IPS-18a (cell line): ENCODE data around the gene CDH13.

Source experiments
- H3K27ac ChIP-seq: one replicate; pipeline ENCODE4 v1.5.1; 2013; ENCODE audit warnings: low read length
- H3K27me3 ChIP-seq: one replicate; pipeline ENCODE4 v1.6.1; 2013; ENCODE audit warnings: mild to moderate bottlenecking, low read length; ENCODE audit not compliant: control insufficient read depth, insufficient read depth
- H3K36me3 ChIP-seq: one replicate; pipeline ENCODE4 v1.6.1; 2013; ENCODE audit warnings: low read depth, low read length; ENCODE audit not compliant: control insufficient read depth
- H3K4me1 ChIP-seq: one replicate; pipeline ENCODE4 v1.6.1; 2013; ENCODE audit warnings: low read depth, low read length; ENCODE audit not compliant: control insufficient read depth
- H3K4me3 ChIP-seq: one replicate; pipeline ENCODE4 v1.5.1; 2013; ENCODE audit warnings: low read length
- H3K9ac ChIP-seq: one replicate; pipeline ENCODE4 v1.6.1; 2013; ENCODE audit warnings: mild to moderate bottlenecking, low read length, moderate library complexity
- H3K9me3 ChIP-seq: one replicate; pipeline ENCODE4 v1.6.1; 2013; ENCODE audit warnings: low read depth, low read length; ENCODE audit not compliant: control insufficient read depth

The CDH13 gene

DNA sequence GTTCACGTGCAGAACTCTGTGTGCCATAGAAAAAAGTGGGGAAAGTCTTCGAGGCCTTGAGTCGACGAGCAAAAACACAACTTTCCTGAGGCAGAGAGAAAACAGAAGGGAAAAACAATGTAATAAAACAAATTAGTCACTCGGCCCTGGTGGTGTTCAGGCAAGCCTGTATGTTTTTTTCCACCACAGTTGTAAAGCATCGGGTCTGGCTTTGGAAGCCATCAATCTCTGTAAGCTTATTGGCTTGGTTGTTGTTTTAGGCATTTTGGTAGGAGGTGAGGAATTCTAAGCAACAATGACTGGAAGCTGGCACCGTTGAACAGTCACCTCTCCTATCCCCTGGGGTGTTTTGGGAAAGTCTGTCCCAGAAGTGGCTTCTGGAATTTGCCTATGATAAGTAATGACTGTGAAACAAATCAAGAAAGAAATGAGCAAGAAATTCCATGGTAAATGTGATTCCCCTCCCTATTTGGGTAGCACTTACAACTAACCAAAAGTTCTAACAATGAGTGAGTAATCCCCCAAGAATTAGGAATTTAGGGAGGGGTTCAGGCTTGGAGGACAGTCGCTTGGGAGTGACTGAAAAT, 2.8 kb downstream of the CDH13 start:
- Histone ChIP-seq H3K9ac (no peak overlapping the region), H3K27me3 (peaks cover 51% of the 10 kb centered on the region), H3K27ac (no peak overlapping the region), H3K36me3 (no peaks in the 10 kb centered on the region), H3K9me3 (no peaks in the 10 kb centered on the region), H3K4me3 (no peak overlapping the region), H3K4me1 (peaks cover 9% of the 10 kb centered on the region)

DNA sequence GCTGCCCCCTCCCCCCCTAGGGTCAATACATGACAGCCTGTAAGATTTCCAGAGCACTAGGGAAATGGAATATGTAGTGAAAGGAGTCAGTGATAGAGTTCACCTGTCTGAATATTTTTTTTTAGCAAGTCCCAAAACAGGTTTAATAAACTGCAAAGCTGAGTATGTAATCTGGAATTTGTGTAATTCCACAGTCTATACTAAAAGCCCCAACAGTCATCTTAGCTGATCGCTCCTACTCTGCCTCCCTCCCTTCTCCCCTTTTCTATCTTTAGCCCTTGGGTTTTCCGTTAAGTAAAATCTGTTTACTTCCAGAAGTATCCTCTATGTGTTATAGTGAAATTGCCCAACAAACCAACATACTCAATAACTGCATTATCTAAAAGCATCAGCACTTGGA, 3.5 kb downstream of the CDH13 start:
- H3K9ac ChIP-seq: no peak overlapping the region
- H3K9me3 ChIP-seq: no peaks in the 10 kb centered on the region
- no peaks in the 10 kb centered on the region for H3K36me3 ChIP-seq
- no peak overlapping the region for H3K27ac ChIP-seq
- peaks cover 44% of the 10 kb centered on the region for H3K27me3 ChIP-seq
- peaks cover 9% of the 10 kb centered on the region for H3K4me1 ChIP-seq
- H3K4me3 ChIP-seq: no peak overlapping the region

DNA sequence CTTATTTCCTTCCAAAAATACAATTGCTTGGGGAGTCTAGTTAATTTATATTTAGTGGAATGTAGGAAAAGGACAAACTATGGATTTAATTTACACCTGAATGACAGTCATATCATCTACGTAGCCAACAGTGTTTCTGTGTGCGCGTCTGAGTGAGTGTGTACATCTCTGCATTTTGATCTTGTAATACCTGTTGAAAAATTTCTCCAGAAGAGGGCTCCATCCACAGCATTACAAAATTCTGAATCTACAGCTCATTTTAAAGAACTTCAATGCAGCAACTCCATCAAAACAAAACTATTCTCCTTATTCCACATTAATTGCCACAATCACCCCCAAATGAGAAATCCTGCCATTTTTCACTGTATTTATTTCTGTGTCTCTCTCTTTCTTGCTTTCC, 3.9 kb downstream of the CDH13 start:
- Histone ChIP-seq H3K9ac (no peak overlapping the region), H3K27me3 (peaks cover 40% of the 10 kb centered on the region), H3K9me3 (no peaks in the 10 kb centered on the region), H3K27ac (no peak overlapping the region), H3K4me1 (peaks cover 9% of the 10 kb centered on the region), H3K36me3 (no peaks in the 10 kb centered on the region), H3K4me3 (no peak overlapping the region)

DNA sequence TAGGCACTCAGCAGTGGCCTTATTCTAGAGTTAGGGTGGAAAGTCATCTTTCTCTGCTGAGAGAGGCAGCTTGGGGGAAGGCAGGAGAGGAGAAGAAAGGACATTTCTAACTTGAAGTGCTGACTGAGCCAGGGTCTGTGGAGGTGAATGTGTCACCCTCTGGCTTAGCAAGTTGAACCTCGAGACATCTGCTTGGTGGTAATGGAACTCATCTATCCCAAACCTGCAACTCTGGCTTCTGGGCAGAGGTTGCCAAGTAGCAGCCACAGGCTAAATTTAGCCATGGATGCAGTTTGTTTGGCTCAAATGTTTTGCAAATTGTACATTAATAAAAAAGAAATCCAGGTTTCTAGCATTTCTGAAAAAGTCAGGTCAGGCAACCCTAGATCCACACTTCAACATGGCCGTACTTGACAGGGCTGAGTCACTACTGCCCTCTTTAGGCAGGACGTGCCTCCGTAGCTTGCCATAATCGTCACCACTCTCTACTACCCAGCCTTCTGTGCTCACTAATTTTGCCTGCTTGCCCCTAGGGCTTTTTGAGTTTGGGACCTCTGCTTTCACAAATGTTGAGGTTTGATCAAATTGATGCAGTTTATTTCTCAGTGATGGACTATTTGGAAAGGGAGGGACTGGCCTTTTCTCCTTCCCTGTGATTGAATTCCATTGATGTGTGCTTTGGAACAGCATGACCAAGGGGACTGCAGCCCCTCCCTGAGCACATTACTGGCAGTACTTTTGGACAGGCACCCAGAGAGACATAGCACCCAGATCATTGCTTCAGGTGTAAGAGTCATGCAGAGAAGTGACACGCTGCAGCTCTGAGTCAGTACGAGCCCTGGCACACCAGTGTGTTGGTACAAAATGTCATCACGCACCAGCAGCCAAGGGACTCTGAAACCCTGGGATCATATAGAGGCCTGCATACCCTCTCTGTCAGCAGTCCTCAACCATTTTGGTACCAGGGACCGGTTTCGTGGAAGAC, 5.2 kb downstream of the CDH13 start:
- Histone ChIP-seq H3K4me1 (peaks cover 9% of the 10 kb centered on the region), H3K9ac (no peak overlapping the region), H3K27me3 (peaks cover 27% of the 10 kb centered on the region), H3K4me3 (no peak overlapping the region), H3K27ac (no peak overlapping the region), H3K36me3 (no peaks in the 10 kb centered on the region), H3K9me3 (no peaks in the 10 kb centered on the region)

DNA sequence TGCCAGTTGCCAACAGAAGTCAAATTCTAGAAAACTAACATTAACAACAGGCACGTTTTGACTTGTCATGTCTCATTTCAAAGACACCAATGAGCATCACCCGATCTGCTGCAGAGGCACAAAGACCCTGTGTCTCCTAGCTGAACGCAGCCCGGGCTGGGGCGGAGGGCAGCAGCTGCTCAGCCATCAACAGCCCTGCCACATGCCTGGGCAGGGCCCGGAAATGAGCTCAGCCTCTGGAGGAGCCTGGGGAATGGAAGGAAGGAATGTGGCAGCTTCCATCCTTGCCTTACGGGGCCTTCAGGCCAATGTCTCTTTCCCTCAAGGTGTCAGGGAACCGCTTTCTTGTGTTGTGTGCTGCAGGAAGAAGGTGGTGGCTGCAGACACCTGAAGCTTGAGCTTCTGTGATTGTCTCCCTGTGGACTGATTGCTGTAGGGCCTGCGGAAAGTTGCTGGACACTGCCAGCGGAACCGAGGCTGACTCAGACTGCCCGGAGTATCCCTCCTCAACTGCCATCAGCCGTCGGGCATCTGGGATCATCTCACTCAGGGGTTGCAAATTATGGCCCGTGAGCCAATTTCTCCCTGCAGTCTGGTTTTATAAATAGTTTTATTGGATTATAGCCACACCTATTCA, 7.3 kb downstream of the CDH13 start:
- Histone ChIP-seq H3K27me3 (peaks cover 6% of the 10 kb centered on the region), H3K9ac (no peak overlapping the region), H3K4me1 (peaks cover 9% of the 10 kb centered on the region), H3K9me3 (no peaks in the 10 kb centered on the region), H3K4me3 (no peak overlapping the region), H3K27ac (no peak overlapping the region), H3K36me3 (no peaks in the 10 kb centered on the region)

DNA sequence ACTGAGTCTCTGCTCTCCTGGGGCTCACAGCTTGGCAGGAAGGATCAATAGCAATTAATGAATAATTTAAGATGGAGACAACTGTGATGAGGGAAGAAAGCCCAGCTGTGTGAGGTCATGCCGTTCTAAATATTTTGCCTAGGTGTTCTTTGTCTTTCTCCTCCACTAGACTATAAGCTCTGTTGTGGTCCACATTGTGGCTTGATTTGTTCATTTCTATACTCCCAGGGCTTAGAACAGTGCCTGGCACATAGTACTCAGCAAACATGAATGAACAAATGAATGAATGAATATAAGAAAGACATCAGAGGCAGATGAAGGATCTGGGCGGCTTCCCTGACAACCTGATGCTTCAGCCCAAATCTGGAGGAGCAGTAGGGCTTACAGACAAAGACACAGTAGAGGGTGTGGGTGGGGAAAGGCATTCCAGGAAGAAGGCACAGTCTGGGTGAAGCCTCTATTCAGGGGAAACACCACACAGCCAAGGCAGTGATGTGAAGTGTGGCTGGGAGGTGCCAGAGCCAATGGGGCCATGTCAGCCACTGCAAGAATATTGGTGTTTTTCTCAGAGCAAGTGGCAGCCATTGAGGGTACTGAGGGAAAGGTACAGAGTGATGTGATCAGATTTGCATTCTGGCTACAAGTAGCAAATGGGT, 8.3 kb downstream of the CDH13 start:
- H3K27ac ChIP-seq: no peak overlapping the region
- H3K4me1 ChIP-seq: peaks cover 2% of the 10 kb centered on the region
- no peak overlapping the region for H3K9ac ChIP-seq
- no peaks in the 10 kb centered on the region for H3K9me3 ChIP-seq
- H3K36me3 ChIP-seq: no peaks in the 10 kb centered on the region
- H3K27me3 ChIP-seq: no peaks in the 10 kb centered on the region
- H3K4me3 ChIP-seq: no peak overlapping the region

DNA sequence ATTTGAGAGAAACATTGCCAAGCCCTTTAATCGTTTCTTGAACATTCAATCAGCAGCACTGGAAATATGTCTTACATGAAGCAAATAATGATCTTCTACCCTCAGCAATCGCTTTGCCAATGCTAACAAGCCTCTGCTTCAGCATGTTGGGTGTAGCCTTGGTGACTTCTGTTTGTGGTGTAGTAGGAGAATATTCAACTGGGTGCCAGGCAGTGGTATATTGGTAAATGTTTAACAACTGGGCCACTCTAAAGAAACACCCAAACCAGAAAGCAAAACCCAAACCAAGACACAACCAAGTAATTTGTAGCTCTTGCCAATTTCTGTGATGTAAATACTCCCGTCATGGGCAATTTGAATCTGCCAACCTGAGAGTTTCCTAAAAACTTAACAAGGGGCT, 9.7 kb downstream of the CDH13 start:
- Histone ChIP-seq H3K27ac (no peak overlapping the region), H3K27me3 (no peaks in the 10 kb centered on the region), H3K9ac (no peak overlapping the region), H3K36me3 (no peaks in the 10 kb centered on the region), H3K9me3 (no peaks in the 10 kb centered on the region), H3K4me1 (no peaks in the 10 kb centered on the region), H3K4me3 (no peak overlapping the region)

DNA sequence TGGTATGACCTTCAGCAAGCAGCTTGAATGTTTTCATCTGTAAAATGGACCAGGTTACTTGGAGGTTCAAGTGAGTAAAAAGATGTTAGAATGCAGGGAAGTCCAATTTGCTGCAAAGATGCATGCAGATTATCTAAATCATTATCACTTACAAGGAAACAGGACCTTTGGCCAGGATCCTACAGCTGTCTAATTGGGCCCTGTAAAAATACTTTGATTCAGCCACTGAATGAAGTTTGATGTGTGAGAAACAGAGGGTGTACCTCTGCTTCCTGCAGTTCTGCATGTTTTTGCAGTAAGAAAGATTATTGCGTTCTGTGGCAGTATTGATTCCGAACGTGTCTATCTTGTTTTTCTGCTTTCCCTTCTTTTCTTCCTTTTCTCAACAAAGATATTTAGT, 10.2 kb downstream of the CDH13 start:
- H3K9ac ChIP-seq: no peak overlapping the region
- no peaks in the 10 kb centered on the region for H3K27me3 ChIP-seq
- no peak overlapping the region for H3K27ac ChIP-seq
- no peaks in the 10 kb centered on the region for H3K4me1 ChIP-seq
- no peaks in the 10 kb centered on the region for H3K36me3 ChIP-seq
- no peak overlapping the region for H3K4me3 ChIP-seq
- no peaks in the 10 kb centered on the region for H3K9me3 ChIP-seq

- Histone ChIP-seq H3K27me3 (no peaks in the 10 kb centered on the region), H3K9ac (no peak overlapping the region), H3K4me3 (no peak overlapping the region), H3K36me3 (no peaks in the 10 kb centered on the region), H3K4me1 (peaks cover 3% of the 10 kb centered on the region), H3K27ac (no peak overlapping the region), H3K9me3 (no peaks in the 10 kb centered on the region)
These were observed 11.5 kb downstream of the CDH13 start for GRCh38 chr16:82638095-82638798.

DNA sequence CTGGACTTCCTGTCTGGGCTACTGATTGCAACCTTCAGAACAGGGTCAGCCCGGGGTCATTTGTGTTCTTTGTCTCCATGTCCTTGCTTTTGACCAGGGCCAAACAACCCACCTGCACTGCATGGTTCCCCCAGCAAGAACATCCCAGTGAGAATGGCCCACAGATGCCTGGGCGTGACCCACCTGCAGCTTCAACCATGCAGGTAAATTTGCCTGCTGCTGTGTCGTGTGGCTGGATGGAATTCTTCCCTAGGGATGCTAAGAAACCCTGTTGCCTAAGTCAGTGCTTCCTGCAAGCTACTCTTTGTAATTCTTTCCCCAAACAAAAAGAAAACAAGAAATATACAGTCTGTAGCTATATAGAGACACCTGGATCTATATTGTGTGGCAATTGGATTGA, 12.5 kb downstream of the CDH13 start:
- Histone ChIP-seq H3K9ac (no peak overlapping the region), H3K27me3 (no peaks in the 10 kb centered on the region), H3K4me3 (no peak overlapping the region), H3K4me1 (peaks cover 12% of the 10 kb centered on the region), H3K9me3 (no peaks in the 10 kb centered on the region), H3K27ac (no peak overlapping the region), H3K36me3 (no peaks in the 10 kb centered on the region)
